GM19238 (cell line): ENCODE data around the gene TTC22.
A peak's percentile ranks its signal among the peaks of the same experiment; 100 is the strongest.

Experiments used
- DNase-seq: peaks from one replicate; pipeline ENCODE4 v3.0.0; 2011; ENCODE audit warnings: low spot score; ENCODE audit not compliant: insufficient read length

Gene TTC22

GRCh38 chr1:54834007-54834541 is 33.0 kb upstream of the TTC22 start:
- DNase-seq: no peak

GRCh38 chr1:54833121-54833520 is 32.0 kb upstream of the TTC22 start:
- no peak for DNase-seq

GRCh38 chr1:54826226-54826816 is 25.2 kb upstream of the TTC22 start:
- no peak for DNase-seq

- DNase-seq: no peak
These were observed 24.6 kb upstream of the TTC22 start for GRCh38 chr1:54825696-54826095.

DNA sequence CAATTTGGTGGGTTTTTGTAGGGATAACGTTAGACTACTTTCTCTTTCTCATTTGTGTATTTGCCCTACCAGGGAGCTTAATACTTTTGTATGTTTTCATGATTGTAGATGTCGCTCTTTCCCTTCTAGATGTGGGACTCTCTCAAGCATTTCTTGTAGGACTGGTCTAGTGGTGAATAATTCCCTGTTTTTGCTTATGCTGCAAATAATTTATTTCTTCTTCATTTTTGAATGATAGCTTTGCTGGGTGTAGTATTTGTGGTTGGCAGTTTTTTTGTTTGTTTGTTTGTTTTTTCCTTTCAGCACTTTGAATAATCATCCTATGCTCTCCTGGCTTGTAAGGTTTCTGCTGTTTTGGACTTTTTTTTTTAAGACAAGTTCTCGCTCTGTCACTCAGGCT is 22.5 kb upstream of the TTC22 start:
- no peak for DNase-seq

GRCh38 chr1:54819733-54820132 is 18.6 kb upstream of the TTC22 start:
- no peak for DNase-seq

GRCh38 chr1:54819195-54819536 is 18.0 kb upstream of the TTC22 start:
- no peak for DNase-seq

- DNase-seq: no peak
These were observed 17.5 kb upstream of the TTC22 start for GRCh38 chr1:54818461-54819194.

GRCh38 chr1:54816951-54817350 is 15.8 kb upstream of the TTC22 start:
- DNase-seq: no peak

GRCh38 chr1:54816130-54816529 is 15.0 kb upstream of the TTC22 start:
- DNase-seq: no peak

DNA sequence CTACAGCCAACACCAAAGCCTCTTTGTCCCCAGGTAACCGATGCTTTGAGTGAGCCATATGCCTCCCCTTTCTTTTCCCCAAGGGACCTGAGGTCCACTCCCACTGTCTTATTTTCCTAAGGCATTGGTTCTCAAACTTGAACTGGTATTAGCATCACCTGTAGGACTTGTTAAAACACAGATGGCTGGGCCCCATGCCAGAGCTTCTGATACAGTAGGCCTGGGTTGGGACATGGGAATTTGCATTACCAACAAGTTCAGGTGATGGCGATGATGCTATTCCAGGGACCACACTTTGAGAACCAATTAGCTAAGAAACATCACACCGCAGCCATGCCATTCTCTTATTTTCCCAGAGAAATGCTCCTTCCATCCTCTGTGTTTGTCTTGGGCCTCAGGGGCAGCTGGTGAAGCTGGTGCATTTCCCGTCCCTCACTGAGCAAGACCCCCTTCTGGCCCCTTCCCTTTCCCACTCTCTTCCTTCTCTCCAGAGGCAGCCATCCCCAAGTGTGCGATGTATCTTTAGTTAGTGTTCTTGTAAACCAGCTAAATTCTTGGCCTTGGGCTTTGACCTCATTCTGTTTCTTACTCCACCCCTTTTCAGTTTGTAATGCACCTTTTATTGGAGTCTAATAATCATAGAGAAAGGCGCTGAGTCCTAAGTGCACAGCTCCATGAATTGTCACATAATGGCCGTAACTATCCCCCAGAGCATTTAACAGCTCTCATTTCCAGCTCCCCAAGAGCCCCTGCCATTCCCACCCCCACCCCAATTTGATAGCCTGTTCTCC is 14.2 kb upstream of the TTC22 start:
- DNase-seq: no peak

DNA sequence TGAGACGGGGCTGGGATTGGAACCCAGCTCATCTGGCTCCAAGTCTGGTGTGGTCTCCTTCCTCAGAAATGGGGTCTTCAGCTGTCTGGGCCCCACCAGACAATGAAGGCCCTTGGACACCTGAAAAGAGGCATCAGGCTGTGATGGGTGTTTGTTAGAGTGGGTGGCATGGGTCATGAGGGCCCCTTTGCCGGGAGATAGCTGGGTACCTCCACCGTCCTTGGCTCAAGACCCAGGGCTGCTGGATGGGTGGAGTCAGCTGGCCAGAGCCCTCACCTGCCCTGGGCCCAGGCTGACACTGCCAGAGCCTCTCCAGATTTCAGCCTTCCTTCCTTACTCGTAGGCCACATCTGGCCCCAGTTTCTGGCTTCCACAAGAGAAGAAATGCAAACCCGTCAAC is 13.4 kb upstream of the TTC22 start:
- DNase-seq: no peak

DNA sequence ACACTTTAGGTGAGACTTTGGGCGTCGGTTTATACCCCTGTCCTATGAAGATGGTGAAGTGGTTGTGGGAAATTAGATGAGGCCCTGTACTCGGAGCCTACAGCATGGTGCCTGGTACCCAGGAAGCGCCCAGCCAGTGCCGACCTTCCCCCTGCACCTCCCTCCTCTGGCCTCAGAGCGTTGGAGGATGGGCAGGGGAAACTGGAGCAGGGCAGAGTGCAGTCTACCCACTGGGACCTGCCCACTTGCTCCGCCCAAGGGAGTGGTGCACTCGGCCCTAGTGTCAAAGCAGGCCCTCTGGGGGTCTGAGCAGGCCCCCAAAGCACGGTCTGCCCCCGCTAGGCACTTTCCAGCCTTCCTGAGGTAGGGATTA is 13.0 kb upstream of the TTC22 start:
- DNase-seq: no peak

DNA sequence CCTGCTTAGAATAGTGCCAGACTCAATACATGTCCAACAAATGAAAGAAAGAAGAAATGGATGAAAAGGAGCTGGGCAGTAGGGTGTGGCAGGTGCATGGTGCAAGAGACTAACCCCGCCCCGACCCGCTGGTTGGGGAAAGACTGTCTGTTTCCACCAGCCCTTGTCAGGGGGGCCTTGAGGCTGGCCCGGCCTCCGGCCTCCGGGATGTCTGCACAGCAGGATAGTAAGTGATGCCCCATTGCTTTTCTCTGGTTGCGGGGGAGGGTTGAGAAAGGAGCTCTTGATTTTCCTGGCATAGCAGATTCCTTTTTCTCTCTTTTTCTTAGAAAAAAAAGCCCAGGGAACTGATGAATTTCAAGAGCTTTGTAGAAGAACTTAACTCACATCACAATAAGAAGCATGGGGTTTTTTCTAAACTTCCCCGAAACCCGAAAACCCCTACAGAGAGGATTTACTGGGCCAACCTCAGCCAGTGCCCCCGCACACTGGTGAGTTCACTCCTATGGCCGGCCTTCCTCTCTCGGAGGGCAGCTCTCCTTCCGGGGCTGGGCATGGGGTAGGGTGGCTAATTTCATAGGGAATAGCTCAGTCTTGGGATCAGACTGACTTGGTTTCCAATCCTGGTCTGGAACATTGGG is 12.5 kb upstream of the TTC22 start:
- DNase-seq: no peak

DNA sequence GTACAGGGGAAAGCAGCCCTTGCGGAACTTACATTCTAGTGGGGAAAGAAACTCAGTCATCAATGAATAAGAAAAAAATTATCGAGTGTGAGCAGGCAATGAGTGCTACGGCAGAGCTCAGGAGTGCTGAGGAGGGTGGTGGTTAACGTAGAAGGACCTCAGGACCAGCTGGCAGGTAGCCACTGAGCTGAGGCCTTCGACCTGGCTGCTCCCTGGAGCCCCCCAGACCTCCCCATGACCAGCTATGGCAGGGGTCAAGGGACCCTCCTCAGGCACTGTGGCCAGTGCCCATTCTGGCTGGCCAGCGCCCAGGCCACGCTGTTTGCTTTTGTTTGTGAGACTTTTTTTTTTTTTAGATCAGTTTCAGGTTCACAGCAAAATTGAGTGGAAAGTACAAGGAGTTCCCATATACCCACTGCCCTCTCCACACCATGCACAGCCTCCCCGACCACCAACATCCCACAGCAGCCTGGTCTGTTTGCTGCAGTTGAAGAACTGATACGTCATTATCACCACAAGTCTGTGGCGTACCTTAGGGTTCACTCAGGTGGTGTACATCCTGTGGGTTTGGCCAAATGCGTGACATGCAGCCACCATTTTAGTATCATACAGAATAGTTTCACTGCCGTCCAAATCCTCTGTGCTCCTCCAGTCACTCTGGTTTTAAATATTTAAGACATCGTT is 11.8 kb upstream of the TTC22 start:
- no peak for DNase-seq

DNA sequence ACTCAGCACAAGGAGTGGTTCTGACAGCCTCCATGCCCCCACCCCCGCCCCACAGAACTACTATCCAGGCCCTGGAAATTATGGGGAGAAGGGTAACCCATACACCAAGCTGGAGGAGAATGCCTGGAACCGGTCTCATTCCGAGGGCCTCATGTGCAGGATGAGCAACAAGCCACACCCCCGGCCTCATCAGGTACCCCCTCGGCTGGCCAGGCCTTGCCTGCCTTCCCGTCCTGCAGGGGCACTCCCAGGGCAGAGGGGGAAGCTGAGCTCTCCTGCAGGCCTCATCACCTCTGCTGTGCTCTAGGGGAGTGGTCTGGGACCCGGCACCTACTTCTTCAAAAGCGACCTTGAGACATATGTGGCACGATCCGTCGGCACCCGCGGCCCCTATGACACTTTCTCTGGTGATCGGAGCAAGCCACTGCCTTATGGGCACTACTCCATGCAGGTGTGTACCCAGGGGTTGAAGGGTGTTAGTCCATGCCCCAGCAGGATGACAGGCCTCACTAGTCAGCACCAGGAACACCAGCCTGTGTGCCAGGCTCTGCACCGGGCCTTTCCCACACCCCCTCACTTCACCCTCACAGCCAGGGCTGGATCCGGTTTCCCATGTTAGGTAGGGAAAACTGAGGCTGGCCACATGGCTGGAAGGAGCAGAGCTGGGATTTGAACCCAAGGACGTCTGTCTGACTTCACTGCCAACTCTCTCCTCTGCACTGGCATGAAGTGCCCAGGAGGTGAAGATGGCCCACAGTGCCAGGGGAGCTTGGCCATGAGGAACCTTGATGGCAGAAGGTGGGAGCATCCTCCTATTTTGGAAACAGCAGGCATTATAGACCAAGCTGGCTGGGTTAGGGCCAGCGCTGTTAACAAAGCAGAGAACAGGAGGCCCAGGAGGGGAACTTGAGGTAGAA is 10.9 kb upstream of the TTC22 start:
- no peak for DNase-seq

GRCh38 chr1:54811066-54811465 is 9.9 kb upstream of the TTC22 start:
- DNase-seq: no peak

- DNase-seq: peak; percentile 73
These were observed 9.2 kb upstream of the TTC22 start for GRCh38 chr1:54810153-54810942.

DNA sequence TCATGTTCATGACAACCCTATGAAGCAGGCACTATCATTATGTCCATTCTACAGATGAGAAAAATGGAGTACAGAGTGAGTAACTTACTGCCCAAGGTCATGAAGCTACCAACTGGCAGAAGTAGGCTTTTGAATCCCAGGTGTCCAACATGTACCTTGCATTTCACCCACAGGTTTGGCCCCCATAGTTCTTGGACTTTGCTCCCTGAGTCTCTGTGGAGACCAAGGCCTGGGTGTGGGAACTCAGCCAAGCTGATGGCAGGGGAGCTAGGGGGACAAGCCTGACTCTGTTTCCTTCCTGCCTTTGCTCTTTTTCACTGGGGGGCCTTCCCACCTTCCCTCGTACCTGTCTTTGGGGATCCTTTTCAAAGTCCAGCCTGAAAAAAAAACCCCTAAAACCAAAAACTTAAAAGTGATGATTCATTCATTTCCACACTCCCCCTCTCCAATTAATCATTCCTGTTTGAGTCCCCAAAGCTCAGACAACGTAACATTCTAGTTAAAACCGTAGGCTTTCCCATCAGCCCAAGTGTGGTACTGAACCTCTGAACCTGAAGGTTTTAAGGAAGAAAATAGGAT is 8.5 kb upstream of the TTC22 start:
- DNase-seq: no peak
